Activated T-cell treated with anti-CD3 and anti-CD28 coated beads for 48 hours (primary cell): ENCODE measurements around the gene FAP.

Source experiments
- DNase-seq: peaks from one replicate; pipeline ENCODE4 v3.0.0-alpha.2; 2020; ENCODE audit warnings: low read depth

FAP gene

DNA sequence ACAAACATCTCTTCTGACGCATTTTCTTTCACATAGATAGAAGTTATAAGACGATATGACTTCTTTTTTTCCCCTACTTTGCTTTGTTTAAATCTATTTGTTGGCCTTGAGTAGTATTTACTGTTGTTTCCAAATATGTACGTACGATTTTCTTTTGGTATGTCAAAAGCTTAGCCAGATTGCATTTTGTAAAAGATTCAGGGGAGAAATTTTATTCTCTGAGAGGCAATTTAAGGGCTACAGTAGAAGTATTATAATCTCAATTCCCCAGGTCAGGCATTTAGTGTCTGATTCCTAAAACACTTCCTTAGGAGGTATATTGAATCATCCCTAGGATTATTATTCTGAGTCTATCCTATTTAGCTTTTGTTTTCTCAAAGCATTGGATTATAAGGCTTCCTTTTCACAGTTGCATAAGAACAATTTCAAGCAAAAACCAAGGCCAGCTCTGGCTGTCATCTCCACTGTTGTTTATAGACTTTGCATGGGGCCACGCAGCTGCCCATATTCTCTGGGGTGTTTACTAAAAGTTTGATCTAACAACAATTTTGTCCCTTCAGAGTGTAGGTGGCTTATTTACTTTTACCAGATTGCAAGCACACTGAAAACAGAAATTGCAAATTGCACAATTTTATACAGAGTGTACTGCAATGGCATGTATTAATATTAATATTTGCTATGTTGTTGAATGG, 57.6 kb downstream of the FAP start:
- no peak for DNase-seq

DNA sequence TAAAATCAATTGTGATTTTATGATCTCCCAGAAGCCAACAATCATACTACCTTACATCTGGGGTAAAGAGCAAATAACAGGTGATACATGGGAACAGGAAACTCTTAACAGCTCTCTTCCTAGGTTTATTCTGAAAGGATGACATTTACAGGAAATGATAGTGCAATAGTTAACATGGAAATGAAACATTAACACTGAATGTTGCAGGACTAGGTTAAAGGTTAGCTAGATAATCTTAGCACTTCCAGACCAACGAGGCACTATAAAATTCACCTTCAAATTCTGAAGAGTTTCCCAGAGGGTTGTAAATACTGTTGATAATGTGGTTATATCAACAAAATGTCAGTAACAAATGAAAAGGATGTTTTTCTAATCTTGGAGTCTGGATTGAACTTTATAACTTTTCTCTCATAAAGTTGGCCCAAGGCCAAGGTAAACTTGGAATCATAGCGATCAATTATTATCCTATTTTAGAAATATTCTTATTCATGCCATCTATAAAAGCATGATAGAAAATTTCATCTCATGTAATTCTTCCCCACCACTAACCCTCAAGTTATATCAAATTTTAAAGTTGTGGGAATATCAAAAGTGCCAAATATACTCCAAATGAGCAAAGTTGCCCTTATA, 58.3 kb downstream of the FAP start:
- DNase-seq: no peak

DNA sequence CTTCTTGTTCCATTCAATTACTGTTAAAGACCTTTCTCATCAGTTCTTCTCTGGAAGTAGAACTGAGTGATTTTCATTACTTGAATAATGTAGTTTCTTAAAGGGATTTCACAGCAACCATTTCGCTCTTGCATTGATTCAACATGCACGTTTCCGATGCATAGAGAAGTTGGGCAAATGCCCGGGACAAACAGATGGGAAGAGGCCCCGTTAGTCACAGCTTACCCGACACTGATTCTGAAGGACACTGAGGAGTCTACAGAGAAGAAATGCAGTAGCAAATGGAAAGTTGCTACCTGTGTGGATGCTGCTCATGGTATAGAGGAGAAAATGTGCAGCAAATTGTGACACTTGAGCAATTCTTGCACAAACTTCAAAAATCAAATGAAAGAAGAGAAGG, 58.9 kb downstream of the FAP start:
- no peak for DNase-seq

DNA sequence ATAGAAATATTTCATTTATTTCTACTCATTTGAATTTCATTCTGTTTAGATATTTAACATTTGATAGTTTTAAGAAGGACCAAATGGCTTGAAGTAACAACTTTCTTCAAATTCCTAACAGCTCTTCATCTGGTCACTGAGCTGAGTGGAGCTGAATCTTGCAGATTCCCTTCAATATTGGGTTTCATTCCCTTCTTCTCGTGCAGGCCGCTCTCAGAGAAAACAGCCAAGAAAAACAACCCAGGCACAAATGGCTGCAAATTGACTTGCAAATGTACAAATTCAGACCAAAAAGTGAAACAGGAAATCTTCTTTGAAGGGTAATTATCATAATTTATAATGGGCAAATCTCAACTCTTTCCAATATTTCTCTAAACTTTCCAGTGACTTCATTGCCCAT, 60.9 kb downstream of the FAP start:
- no peak for DNase-seq

DNA sequence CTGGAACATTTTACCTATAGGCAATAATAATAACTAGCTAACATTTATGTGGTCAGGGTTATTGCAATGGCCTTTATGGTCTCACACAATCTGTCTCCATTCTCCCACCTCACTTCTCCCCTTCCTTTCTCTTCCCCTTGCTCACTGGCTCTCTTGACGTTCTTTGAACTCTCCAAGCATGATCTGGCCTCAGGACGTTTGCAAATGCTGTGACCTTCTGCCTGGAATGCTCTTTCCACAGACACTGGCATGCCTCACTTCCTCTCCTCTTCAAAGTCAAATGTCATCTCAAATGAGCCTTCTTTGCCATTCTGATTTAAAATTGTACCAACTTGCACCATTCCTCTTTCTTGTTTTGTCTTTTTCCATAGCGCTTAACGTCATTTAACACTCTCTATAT, 65.9 kb downstream of the FAP start:
- DNase-seq: no peak

DNA sequence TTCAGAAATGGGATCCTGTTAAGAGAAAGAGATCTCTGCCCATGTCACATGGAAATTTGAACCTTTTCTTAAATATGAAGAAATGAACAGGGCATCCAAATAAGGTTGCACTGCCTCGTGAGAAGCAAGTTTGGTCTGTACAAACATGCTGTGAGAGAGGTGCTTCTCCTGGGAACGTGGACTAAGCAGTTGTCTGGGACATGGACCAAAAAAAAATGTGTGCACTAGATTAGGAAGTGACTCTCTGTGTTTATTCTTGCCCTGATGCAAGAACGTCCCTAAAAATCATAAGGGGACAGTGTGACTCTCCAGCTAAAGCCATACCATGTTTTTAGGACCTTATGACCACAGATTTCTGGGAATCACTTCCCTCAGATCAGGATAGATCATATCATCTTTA, 67.5 kb downstream of the FAP start:
- no peak for DNase-seq

DNA sequence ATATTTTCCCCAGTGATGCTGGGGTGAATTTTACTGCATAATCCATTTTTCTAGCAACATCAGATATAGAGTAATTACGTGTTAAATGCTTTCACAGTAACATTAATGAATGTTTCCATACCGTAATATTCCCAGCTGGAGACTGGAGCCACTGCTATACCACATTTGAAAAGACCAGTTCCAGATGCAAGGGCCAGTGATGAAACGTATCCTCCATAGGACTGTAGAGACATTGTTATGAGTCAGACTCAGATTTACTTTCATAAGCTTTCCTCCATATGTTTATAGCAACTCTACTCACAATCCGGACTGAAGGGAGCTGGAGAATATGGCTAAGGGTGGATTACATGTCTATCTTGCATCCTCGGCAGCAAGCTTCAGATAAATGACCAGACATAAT, 68.5 kb downstream of the FAP start:
- DNase-seq: no peak

DNA sequence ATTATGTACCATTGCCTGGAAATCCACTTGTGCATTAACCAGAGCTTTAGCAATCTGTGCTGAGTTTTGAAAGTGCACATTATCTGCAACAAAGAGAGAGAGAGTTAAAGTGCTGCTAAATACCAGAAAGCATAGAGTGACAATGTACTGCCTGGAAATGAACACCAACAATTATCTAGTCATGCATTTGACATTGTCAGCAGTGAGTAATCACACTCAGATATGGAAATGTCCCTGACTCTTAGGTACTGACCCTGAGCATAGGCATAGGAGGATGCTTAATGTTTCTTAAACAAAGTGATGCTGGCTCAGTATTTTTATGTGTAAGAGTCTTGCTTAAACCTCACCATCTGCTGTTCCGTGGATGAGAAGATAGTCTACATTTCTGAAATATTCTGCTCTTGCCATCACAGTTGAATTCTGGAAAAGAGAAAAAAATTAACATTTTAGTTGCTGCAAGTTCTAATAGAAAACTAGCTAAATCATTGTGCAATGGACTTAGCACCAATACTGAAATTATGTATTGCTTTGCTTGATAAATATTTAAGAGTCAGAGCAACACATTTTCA, 70.4 kb downstream of the FAP start:
- no peak for DNase-seq

DNA sequence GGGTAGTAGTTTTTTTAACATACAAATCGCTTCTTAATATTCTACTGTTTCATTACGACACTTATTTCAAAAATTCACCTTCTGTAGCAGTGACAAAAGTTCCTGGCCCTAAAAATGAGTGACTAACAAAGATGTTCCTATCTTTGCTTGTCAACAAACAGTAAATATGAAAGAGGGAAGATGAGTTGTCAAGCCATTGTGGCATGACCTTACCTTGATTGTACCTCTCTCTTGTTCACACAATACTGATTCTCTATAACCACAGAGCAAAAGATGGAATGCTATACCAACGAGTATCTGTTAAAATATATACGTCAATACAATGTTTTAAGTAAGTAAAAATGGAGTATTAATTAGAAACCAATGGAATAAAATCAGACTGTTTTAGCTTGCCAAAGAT, 76.5 kb downstream of the FAP start:
- no peak for DNase-seq

DNA sequence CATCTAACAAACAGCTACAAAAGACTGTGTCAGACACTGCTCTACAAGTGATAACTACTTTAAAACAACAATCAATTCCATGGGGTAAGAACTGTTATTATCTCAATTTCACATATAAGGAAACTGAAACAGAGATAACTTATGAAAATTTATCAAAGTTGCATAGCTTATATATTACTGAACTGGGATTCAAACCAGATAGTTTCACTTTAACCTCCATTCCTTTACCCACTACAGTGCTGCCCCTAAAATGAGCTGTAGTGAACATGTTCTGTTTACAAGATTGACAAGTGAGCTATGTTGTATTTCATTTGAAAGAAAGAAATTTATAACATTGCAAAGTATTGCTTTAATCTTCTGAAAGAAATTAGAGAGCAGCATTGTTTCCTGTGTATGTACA, 77.1 kb downstream of the FAP start:
- DNase-seq: no peak

DNA sequence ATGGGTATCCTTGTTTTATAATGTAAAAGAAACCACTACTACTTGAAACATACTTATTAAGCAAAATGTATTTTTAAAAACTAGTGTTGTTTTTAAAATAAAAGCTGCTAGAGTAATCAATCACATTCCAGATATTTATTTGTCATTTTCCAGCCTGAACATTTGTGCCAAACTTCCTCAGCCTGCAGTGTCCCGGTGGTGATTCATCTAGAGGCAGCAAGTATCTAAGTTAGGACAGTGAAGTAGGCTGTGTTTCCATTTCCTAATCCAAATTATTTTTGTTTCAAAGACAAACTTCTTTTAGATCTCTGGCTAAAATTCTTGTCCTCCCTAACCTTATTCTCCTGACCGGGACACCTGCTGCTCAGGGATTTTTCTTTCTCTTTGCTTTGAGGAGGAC, 78.4 kb downstream of the FAP start:
- DNase-seq: no peak

DNA sequence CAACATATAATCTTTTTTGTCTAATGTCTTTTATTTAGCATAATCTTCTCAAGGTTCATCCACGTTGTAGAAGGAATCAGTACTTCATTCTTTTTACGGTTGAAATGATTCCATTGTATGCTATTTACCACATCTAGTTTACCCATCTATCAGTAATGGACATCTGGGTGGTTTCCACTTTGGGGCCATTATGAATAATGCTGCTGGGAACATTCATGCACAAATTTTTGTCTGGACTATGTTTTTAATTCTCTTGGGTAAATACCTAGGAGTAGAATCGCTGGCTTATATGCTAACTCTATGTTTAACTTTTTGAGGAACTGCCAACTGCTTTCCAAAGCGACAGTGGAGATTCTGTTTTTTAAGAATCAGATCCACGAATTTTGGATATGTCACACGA, 83.8 kb downstream of the FAP start:
- DNase-seq: no peak

DNA sequence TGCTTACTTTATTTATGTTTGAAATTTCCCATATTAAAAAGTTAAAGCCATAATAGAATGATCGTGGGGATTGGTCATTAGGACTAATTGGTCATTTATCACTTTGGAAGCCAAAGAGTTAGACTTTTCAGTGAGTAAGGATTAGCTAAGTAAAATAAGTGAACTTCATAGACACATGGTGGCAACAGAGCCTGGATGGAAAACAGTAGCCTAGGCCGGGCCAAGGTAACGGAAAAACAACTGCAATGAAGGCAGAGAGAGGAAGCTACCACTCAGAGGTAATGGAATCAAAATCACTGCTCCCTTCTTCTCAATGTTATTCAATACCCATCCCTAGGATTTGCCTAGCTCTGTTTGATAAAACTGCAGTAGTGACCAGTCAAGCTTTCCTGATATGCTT, 87.1 kb downstream of the FAP start:
- DNase-seq: no peak

DNA sequence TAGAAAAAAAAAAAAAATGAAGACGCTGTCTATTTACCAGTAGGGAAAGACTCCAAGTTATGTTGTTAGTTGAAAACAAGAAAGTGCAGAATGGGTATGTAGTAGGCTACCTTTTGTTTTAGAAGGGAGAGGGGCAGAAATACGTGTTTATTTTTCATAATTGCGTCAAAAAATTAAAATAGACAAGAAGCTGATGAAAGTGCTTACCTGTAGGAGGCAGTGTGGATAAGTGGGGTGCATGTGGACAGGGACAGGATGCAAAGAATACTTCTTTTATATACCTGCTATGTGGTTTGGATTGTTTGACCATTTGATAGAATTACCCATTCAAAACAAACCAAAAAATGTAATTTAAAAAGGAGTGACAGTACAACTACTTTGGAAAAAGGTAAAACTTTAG, 88.2 kb downstream of the FAP start:
- no peak for DNase-seq

DNA sequence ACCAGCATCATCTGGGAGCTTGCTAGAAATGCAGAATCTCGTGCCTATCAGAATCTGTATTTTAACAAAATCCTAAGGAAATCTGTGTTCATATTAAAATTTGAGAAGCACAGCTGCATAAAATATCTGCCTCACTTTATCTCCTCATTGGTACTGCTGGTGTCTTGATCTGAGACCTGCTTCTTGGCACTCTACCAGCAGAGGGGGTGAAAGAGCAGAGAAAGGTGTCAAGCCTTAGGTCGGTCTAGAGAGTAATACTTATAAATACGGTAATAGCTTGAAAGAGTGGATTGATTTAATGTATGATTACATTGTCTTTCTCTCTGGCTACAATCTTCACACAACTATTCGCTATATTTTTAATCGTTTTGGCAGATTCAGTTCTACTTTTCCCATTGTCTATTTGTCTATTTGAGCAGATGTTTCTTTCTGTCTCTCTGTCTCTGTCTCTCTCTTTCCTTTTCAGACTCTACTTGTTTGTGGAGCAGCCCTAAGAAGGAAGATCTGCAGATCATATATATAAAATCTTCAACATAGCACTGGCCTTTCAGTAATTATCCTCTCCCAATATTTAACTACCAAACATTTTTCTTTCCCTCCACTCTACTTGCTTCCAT, 89.5 kb downstream of the FAP start:
- peak; percentile 43 for DNase-seq

DNA sequence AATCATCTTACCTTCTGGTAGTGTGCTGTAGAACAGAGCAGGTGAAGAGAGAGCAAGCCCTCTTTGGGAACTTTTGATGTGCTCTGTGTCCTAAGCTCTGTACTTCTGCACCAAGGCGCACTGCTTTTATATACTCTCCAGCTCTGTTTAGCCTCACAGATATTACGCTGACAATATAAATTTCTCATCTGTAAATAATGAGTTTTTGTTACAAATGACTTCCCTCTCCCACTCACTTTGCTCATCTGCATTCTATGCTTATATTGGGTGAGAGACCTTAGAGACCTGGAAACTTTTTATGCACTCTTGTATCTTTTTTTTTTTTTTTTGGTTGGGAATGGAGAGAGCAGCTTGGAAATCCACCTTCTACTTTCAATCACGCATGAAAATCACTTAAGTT, 91.1 kb downstream of the FAP start, which contains the start of gene GCG:
GCG (minus strand) TSS at position 101 of the 400 bp plus-strand sequence. CDS start 3,069 bp downstream, outside the sequence.
- DNase-seq: no peak

DNA sequence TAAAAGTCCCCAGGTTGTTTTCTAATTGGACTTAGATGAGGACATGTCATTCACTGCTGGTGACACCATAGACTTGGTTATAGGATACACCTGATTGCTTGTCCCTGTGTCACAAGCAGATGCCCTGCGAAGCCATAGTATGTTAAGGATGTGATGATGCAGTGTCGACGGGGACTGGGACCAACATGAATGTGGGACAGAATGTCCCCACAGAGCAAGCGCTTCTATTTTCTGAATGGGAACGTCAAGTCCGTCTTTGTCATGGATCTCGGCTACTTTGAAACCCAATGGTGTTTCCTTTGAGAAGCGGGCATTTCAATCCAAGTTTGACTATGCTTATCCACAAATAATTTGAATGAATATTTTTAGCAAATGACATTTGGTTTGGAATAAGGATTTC, 93.3 kb downstream of the FAP start:
- no peak for DNase-seq

DNA sequence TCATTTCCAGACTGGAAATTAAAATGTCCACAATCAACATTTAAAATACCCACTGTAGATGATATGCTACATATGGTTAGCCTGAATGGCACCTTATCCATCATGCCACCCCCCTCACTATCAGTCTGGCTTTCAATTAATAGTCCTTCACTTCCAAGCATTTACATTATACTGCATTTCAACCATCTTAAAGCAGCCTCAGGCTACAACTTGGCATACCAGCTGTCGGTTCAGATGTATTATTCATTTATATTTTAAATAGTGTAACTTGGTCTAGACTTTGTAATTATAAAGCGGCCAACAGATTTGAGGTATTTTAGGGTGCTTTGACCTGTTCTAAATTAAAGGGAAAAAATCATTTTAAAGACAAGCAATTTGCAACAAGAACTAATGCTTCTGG, 93.8 kb downstream of the FAP start:
- DNase-seq: no peak

DNA sequence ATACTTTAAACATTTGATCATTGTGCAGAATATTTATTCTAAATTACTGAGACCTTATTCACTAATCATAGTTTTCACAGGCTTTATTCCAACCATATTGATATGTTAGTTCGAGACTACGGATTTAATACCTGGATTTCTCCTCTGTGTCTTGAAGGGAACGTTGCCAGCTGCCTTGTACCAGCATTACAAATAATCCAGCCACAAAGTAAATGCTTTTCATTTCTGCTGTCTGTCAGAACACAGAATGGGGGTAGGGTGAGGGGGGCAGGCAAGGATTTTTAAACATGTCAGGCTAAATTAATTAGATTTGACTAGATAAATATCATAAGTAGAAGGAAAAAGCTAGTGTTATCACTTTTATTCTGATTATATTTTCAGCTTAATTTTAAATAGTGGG, 94.3 kb downstream of the FAP start:
- no peak for DNase-seq

DNA sequence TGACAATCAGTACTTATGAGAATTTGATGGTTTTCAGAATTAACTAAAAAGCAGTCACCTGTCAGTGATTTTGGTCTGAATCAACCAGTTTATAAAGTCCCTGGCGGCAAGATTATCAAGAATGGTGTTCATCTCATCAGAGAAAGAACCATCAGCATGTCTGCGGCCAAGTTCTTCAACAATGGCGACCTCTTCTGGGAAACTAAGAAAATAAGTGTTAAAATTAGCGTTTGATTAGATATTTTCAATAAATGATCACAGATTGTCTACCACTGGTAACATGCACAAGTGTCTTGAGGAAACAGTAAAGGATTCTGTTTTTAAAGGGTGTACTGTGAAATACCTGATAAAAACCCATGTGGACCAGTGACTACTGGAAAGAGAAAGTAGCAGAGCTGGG, 99.3 kb downstream of the FAP start:
- no peak for DNase-seq

DNA sequence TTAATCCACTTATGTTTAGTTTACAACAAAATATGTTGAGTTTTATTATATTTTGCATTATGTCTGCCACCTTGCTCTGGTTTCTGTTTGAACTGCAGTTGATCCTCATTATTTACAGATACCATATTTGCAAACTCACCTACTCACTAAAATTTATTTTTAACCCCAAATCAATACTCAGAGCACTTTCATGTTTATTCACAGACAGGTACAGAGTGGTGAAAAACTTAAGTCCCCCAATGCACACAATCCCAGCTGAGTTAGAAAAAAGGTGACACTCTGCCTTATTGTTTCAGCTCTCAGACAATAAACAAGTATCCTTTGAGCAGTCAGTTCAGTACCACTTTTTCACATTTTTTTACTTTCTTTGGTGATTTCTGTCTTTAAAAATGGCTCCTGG, 104.9 kb downstream of the FAP start:
- DNase-seq: no peak

DNA sequence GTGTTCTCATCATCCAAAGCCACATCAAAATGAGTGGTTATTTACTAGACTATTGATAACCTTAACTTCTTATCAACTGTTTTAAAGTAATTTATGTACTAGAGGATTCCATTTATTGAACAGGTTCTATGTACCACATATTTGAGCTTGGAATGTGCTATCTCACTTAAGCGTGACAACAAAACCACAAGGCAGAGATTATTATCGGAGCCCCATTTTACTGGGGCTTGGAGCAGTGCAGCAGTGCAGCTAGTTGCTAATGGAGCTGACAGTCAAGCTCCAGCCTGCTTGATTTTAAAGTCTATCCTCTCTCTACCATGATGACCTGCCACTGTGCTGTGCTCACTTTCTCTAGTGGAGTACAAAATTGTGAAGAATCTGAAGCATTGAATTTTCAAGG, 115.8 kb downstream of the FAP start:
- no peak for DNase-seq

DNA sequence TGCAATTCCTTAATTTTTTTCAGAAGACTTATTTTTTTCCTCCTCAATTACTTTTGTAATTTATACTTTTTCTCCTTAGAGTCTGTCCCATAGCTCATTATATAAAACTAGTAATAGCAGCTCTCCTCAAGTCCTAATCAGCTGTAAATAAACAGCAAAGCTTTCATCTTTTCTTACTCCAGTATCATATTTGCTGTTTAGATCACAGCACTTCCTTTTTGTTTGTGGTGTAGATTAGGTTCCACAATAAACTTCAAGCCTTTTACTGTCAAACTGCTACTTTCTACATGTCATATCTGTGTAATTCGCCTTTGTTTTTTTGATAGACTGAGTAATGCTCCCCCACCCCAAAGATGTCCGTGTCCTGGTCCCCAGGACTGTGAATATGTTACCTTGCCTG, 116.7 kb downstream of the FAP start:
- no peak for DNase-seq
